Sigmoid colon (tissue), 7 donors: ENCODE results near the gene MTTP. TPM values are rescaled to one million over a fixed set of nuclear protein-coding genes. Genes with fewer than 3 reads are reported as not detected.

ENCODE experiments used
- DNase-seq: peaks from one replicate; pipeline ENCODE4 v3.0.0-alpha.2; 2019
- H3K27ac ChIP-seq, 4 donors: fragments of 200-600 bp; sonication (generic); one replicate each; pipeline ENCODE4 v1.5.1; 2016 to 2019; ENCODE audit warnings: mild to moderate bottlenecking in 1 of 4
- H3K27me3 ChIP-seq, 3 donors: fragments of 200-600 bp; sonication (generic); one replicate each; pipeline ENCODE4 v1.5.1; 2019; ENCODE audit warnings: mild to moderate bottlenecking in 1 of 3
- H3K36me3 ChIP-seq, 4 donors: fragments of 200-600 bp; sonication (generic); one replicate each; pipeline ENCODE4 v1.5.1; 2016 to 2019
- H3K4me1 ChIP-seq, 4 donors: fragments of 200-600 bp; sonication (generic); one replicate each; pipeline ENCODE4 v1.5.1; 2017 to 2019
- H3K4me3 ChIP-seq, 4 donors: fragments of 200-600 bp; sonication (generic); one replicate each; pipeline ENCODE4 v1.5.1; 2017 to 2019; ENCODE audit warnings: mild to moderate bottlenecking in 2 of 4, moderate library complexity in 1 of 4
- H3K9me3 ChIP-seq, 4 donors: fragments of 200-600 bp in 3 of 4; sonication (generic) in 3 of 4; one replicate each; pipeline versions ENCODE4 v1.5.1 to v1.6.1; 2013 to 2019
- CTCF ChIP-seq, 4 experiments: fragments of 450-650 bp in 3 of 4; fragments of 200-600 bp in 1 of 4; IDR thresholded peaks; one replicate each; pipeline ENCODE4 v1.5.1; 2016 to 2019; ENCODE audit warnings: antibody characterized with exemption in 4 of 4, mild to moderate bottlenecking in 3 of 4, moderate library complexity in 2 of 4
- EP300 ChIP-seq, 4 donors: sonication (generic); formaldehyde crosslinking; IDR thresholded peaks; one replicate each; pipeline ENCODE4 v1.6.1; 2017; ENCODE audit warnings: antibody characterized with exemption in 4 of 4
- POLR2A ChIP-seq, 2 donors: fragments of 450-650 bp; IDR thresholded peaks; one replicate each; pipeline ENCODE4 v1.6.1; 2016; ENCODE audit warnings: antibody characterized with exemption in 2 of 2, mild to moderate bottlenecking in 2 of 2, moderate library complexity in 2 of 2
- POLR2AphosphoS5 ChIP-seq, 4 donors: sonication (generic); formaldehyde crosslinking; IDR thresholded peaks; one replicate each; pipeline ENCODE4 v1.6.1; 2017; ENCODE audit warnings: antibody characterized with exemption in 4 of 4
- WGBS, 2 donors: extraction: QIAGEN DNeasy Blood & Tissue Kit; methylation state at CpG; one replicate each; pipeline ENCODE4 v1.1.7; 2013; 5-methylcytosine and 5-hydroxymethylcytosine counted together
- intact Hi-C: fragments of 100-400 bp; cut with DNase I; formaldehyde crosslinking; loops from one replicate; pipeline ENCODE4 v1.15.1; 2023
- polyA plus RNA-seq, 3 donors: library from polyadenylated mRNA; stranded (reverse); fragments of 200-250 nt; gene quantifications; one replicate each; pipeline ENCODE4 v1.2.3, GENCODE V29; 2013
- total RNA-seq, 4 donors: library from RNA; depleted of rRNA; stranded (reverse); fragments of >200 nt; gene quantifications; one replicate each; pipeline ENCODE4 v1.1.0, GENCODE V29; 2016
- donor health status: healthy with polysubstance abuse.
- donor health status: Bipolar disorder and iron deficiency.
- donor health status: healthy.

Gene MTTP
- total and polyA plus RNA-seq, 7 donors, result 0.13 to 12.8 (median 5.1) TPM; not detected in 2

GRCh38 chr4:99578714-99579113 lies 4.1 kb downstream of the MTTP start:
- no peak for DNase-seq
- Histone ChIP-seq H3K4me3 (no peak overlapping the region), H3K27me3 (no peaks in the 10 kb centered on the region), H3K36me3 (no peaks in the 10 kb centered on the region), H3K4me1 (peaks cover 0 to 17% (median 7%) of the 10 kb centered on the region in 4 donors), H3K9me3 (no peaks in the 10 kb centered on the region), H3K27ac (no peak overlapping the region)
- TF ChIP-seq POLR2AphosphoS5 (IDR thresholded peaks at IDR 0.05) (no peak), CTCF (IDR thresholded peaks at IDR 0.05) (no peak), EP300 (IDR thresholded peaks at IDR 0.05) (no peak), POLR2A (IDR thresholded peaks at IDR 0.05) (no peak)
- intact Hi-C loops, result no loop called here
- WGBS, 2 donors, result 17 to 69% methylated on average over 2 of the region's 2 CpGs

GRCh38 chr4:99585516-99585915 lies 10.9 kb downstream of the MTTP start:
- 25 to 75% methylated on average over 1 of the region's 1 CpG for WGBS, 2 donors
- H3K4me1 ChIP-seq, result peaks cover 0 to 13% (median 10%) of the 10 kb centered on the region in 4 donors
- TF ChIP-seq POLR2AphosphoS5 (IDR thresholded peaks at IDR 0.05), result no peak
- no peak for TF ChIP-seq CTCF (IDR thresholded peaks at IDR 0.05)
- no peak for TF ChIP-seq EP300 (IDR thresholded peaks at IDR 0.05)
- no peak for TF ChIP-seq POLR2A (IDR thresholded peaks at IDR 0.05)

GRCh38 chr4:99586322-99586721 lies 11.7 kb downstream of the MTTP start:
- no peak overlapping the region for H3K4me3 ChIP-seq
- no peak for DNase-seq
- intact Hi-C loops, result no loop called here
- TF ChIP-seq EP300 (IDR thresholded peaks at IDR 0.05) (no peak), CTCF (IDR thresholded peaks at IDR 0.05) (no peak), POLR2A (IDR thresholded peaks at IDR 0.05) (no peak), POLR2AphosphoS5 (IDR thresholded peaks at IDR 0.05) (no peak)
- H3K4me1 ChIP-seq, result peaks cover 0 to 13% (median 10%) of the 10 kb centered on the region in 4 donors
- 11 to 48% methylated on average over 2 of the region's 2 CpGs for WGBS, 2 donors
- no peak overlapping the region for H3K27ac ChIP-seq
- H3K36me3 ChIP-seq, result no peaks in the 10 kb centered on the region
- no peaks in the 10 kb centered on the region for H3K9me3 ChIP-seq
- no peaks in the 10 kb centered on the region for H3K27me3 ChIP-seq

More at GRCh38 chr4:99585516-99585915, 10.9 kb downstream of the MTTP start:
- no peak overlapping the region for H3K27ac ChIP-seq
- H3K4me3 ChIP-seq, result no peak overlapping the region
- H3K27me3 ChIP-seq, result no peaks in the 10 kb centered on the region
- H3K9me3 ChIP-seq, result no peaks in the 10 kb centered on the region
- no peak for DNase-seq
- intact Hi-C loops, result no loop called here
- no peaks in the 10 kb centered on the region for H3K36me3 ChIP-seq

- intact Hi-C loops, result no loop called here
- H3K9me3 ChIP-seq, result no peaks in the 10 kb centered on the region
Observed at GRCh38 chr4:99586797-99587196, 12.2 kb downstream of the MTTP start.

GRCh38 chr4:99587309-99587708 lies 12.7 kb downstream of the MTTP start:
- Histone ChIP-seq H3K4me3 (no peak overlapping the region), H3K27ac (peak overlapping the region in 2 of 4 donors; percentile 9 to 49), H3K27me3 (no peaks in the 10 kb centered on the region), H3K36me3 (no peaks in the 10 kb centered on the region), H3K9me3 (no peaks in the 10 kb centered on the region), H3K4me1 (peaks cover 0 to 13% (median 10%) of the 10 kb centered on the region in 4 donors)
- DNase-seq, result no peak
- TF ChIP-seq CTCF (IDR thresholded peaks at IDR 0.05) (no peak), EP300 (IDR thresholded peaks at IDR 0.05) (no peak), POLR2A (IDR thresholded peaks at IDR 0.05) (no peak), POLR2AphosphoS5 (IDR thresholded peaks at IDR 0.05) (no peak)
- intact Hi-C loops, result no loop called here

More at GRCh38 chr4:99586797-99587196, 12.2 kb downstream of the MTTP start:
- no peak overlapping the region for H3K4me3 ChIP-seq
- H3K4me1 ChIP-seq, result peaks cover 0 to 13% (median 10%) of the 10 kb centered on the region in 4 donors
- no peak overlapping the region for H3K27ac ChIP-seq
- no peaks in the 10 kb centered on the region for H3K36me3 ChIP-seq
- WGBS, 2 donors, result 6 to 24% methylated on average over 1 of the region's 1 CpG
- DNase-seq, result no peak
- no peak for TF ChIP-seq POLR2A (IDR thresholded peaks at IDR 0.05)
- H3K27me3 ChIP-seq, result no peaks in the 10 kb centered on the region
